ENCODE results near the gene APBA3. TPM values are rescaled to one million over a fixed set of nuclear protein-coding genes. Genes with fewer than 3 reads are reported as not detected.

The APBA3 gene
- total and polyA plus RNA-seq, 2 of the 4 experiments (the other 2 are of a cell fraction), result 9.5 to 18.4 TPM

DNA sequence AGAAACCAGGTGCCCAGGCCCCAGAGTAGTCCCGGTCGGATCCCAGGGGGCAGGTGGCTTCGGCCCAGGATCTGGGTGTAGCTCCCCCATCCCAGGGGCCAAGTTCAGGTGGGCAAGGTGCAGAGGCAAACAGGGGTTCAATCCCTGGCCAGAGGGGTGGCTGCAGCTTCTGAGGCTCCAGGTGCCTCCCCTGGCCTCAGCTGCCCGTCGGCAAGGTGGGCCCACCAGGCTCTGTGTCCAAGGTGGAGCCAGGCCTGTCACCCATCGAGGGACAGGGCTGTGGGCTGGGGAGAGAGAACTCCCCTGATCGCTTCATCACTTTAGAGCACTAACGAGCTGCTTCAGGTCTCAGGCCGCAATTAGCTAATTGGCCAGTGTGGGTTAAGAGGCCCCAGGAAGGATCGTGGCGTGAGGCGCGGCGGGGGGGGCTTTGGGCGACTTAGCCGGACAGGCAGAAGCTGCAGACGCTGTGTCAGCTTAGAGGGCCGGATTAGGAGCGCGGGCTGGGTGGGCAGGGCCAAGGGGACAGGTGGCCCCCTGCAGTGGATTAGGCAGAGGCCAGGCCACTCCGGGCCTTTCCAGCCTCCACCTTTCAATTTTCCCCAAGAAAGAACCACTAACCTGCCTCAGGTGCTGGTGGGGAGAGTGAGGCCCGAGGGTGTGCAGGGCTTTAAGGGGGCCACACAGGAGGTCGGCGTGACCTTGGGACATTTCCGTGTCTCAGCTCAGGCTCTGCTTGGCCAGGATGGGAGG is 13.3 kb upstream of the APBA3 start:
- Histone ChIP-seq H3K4me2 (ENCODE audit: low read depth, low read length) (no peak overlapping the region), H3K23ac (ENCODE audit: low read depth, low read length) (no peak overlapping the region), H3K56ac (ENCODE audit: extremely low read depth, insufficient read depth, low read length) (no peak overlapping the region), H3K9ac (ENCODE audit: low read depth, low read length) (no peak overlapping the region), H2BK15ac (ENCODE audit: low read depth, low read length) (no peak overlapping the region), H3K79me1 (ENCODE audit: low read depth in 1 of 2, low read length in 2 of 2) (no peaks in the 10 kb centered on the region), H2AFZ (replicated peaks; ENCODE audit: low read length, poor library complexity) (no peak overlapping the region), H3K4ac (ENCODE audit: low read depth, low read length) (no peak overlapping the region), H2AK9ac (replicated peaks; ENCODE audit: low read depth, low read length, poor library complexity) (no peak overlapping the region), H3K18ac (ENCODE audit: low read depth, low read length) (no peak overlapping the region), H2AK5ac (ENCODE audit: low read depth, low read length) (no peak overlapping the region), H3K9me3 (ENCODE audit: control insufficient read depth, insufficient read depth, low read length) (no peaks in the 10 kb centered on the region), H4K8ac (ENCODE audit: low read depth in 2 of 2, low read length in 2 of 2) (no peak overlapping the region), H3K4me3 (ENCODE audit: insufficient read depth, low read depth, low read length) (no peak overlapping the region), H3K4me1 (ENCODE audit: control insufficient read depth, insufficient read depth, low read length) (no peaks in the 10 kb centered on the region), H3K36me3 (ENCODE audit: control insufficient read depth, insufficient read depth, low read length) (peaks cover 1% of the 10 kb centered on the region; the same call in 1 of the 2 replicates), H4K5ac (ENCODE audit: low read depth, low read length) (no peak overlapping the region), H3K14ac (replicated peaks; ENCODE audit: low read depth, low read length) (no peak overlapping the region), H2BK120ac (ENCODE audit: low read depth, low read length) (no peak overlapping the region), H3K9me1 (ENCODE audit: insufficient read depth, low read length) (no peaks in the 10 kb centered on the region), H4K20me1 (ENCODE audit: insufficient read depth, low read length) (no peaks in the 10 kb centered on the region), H2BK20ac (ENCODE audit: low read depth, low read length) (no peak overlapping the region), H2BK5ac (ENCODE audit: low read depth, low read length, poor library complexity, severe bottlenecking) (no peak overlapping the region), H4K91ac (ENCODE audit: insufficient read depth, low read depth, low read length) (no peak overlapping the region), H3K27me3 (ENCODE audit: control insufficient read depth, insufficient read depth, low read length) (peaks cover 5% of the 10 kb centered on the region; the same call in 1 of the 2 replicates), H3K27ac (ENCODE audit: insufficient read depth, low read length) (no peak overlapping the region)
- ATAC-seq (ENCODE audit: low read depth), result no peak
- dilution Hi-C loops (cut with HindIII; ENCODE audit: low sequenced_read_pairs, unreplicated experiment), result no loop called here
- ChIA-PET POLR2A (ENCODE audit: unreplicated experiment) (interaction anchor here (0.5 to 1.2 kb wide), 3 partner anchors 12 to 1092 kb away, joined by 3 to 4 read pairs (median 3); partner anchors contain the start of genes EEF2 and MRPL54), CTCF (interaction anchor here (0.5 kb wide), 1 partner anchor 90 kb away, joined by 3 read pairs; no protein-coding TSS in a partner anchor)
- intact Hi-C loops (cut with micrococcal nuclease), result no loop called here
- in situ Hi-C loops (cut with MboI; ENCODE audit: low sequenced_read_pairs), result no loop called here
- no TSS peak for BruUV-seq (replicated peaks)
- TF ChIP-seq, protein P1, sequence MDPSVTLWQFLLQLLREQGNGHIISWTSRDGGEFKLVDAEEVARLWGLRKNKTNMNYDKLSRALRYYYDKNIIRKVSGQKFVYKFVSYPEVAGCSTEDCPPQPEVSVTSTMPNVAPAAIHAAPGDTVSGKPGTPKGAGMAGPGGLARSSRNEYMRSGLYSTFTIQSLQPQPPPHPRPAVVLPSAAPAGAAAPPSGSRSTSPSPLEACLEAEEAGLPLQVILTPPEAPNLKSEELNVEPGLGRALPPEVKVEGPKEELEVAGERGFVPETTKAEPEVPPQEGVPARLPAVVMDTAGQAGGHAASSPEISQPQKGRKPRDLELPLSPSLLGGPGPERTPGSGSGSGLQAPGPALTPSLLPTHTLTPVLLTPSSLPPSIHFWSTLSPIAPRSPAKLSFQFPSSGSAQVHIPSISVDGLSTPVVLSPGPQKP (IDR thresholded peaks at IDR 0.05; ENCODE audit: borderline replicate concordance, low read depth, low read length), result no peak
- TF ChIP-seq POLR2A (IDR thresholded peaks at IDR 0.05; ENCODE audit: low read depth, low read length) (no peak), SMC3 (IDR thresholded peaks at IDR 0.05; ENCODE audit: low read depth, low read length) (no peak), NFE2L2 (IDR thresholded peaks at IDR 0.05; ENCODE audit: low read depth, low read length) (no peak), MAFK (IDR thresholded peaks at IDR 0.05; ENCODE audit: low read depth, low read length) (no peak)
- TF ChIP-seq, protein P2, sequence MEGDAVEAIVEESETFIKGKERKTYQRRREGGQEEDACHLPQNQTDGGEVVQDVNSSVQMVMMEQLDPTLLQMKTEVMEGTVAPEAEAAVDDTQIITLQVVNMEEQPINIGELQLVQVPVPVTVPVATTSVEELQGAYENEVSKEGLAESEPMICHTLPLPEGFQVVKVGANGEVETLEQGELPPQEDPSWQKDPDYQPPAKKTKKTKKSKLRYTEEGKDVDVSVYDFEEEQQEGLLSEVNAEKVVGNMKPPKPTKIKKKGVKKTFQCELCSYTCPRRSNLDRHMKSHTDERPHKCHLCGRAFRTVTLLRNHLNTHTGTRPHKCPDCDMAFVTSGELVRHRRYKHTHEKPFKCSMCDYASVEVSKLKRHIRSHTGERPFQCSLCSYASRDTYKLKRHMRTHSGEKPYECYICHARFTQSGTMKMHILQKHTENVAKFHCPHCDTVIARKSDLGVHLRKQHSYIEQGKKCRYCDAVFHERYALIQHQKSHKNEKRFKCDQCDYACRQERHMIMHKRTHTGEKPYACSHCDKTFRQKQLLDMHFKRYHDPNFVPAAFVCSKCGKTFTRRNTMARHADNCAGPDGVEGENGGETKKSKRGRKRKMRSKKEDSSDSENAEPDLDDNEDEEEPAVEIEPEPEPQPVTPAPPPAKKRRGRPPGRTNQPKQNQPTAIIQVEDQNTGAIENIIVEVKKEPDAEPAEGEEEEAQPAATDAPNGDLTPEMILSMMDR (conservative IDR thresholded peaks at IDR 0.05; ENCODE audit: low read depth, low read length), result no peak
- 59% methylated on average over 10 of the region's 25 CpGs; no CpG with 5 or more reads in 1 of the 2 experiments for WGBS, 2 experiments (ENCODE audit: extremely low coverage in 2 of 2, insufficient read length in 1 of 2)
- no peak for DNase-seq
